ENCODE data around the gene DYNC1I2. TPM values are rescaled to one million over a fixed set of nuclear protein-coding genes. Genes with fewer than 3 reads are reported as not detected.

Gene DYNC1I2
- total and polyA plus RNA-seq, 2 of the 4 experiments (the other 2 are of a cell fraction): 110 to 114 TPM

DNA sequence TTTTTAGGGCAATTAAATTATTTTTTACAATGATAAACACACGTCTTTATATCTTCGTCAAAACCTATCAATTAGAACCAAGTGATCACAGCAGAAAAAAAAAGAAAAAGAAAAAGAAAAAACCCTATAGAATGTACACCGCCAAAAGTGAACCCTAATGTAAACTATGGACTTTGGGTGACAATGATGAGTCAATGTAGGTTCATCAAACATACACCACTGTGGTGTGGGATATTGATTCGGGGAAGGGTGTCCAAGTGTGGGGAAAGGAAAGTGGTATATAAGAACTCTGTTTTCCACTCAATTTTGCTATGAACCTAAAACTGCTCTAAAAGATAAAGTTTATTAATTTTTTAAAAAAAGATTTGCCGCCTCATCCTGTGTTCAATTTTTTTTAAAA is 85.1 kb downstream of the DYNC1I2 start:
- H2AFZ ChIP-seq (replicated peaks; ENCODE audit: low read length, poor library complexity): no peak overlapping the region
- no peak for ATAC-seq (ENCODE audit: low read depth)
- H3K4ac ChIP-seq (ENCODE audit: low read depth, low read length): no peak overlapping the region
- in situ Hi-C loops (cut with MboI; ENCODE audit: low sequenced_read_pairs): no loop called here
- H3K23ac ChIP-seq (ENCODE audit: low read depth, low read length): no peak overlapping the region
- no peak overlapping the region for H4K5ac ChIP-seq (ENCODE audit: low read depth, low read length)
- no peak overlapping the region for H4K8ac ChIP-seq (ENCODE audit: low read depth in 2 of 2, low read length in 2 of 2)
- H2AK9ac ChIP-seq (replicated peaks; ENCODE audit: low read depth, low read length, poor library complexity): no peak overlapping the region
- ChIA-PET CTCF (no interaction called here), POLR2A (ENCODE audit: unreplicated experiment) (interaction anchor here (0.5 kb wide), 1 partner anchor 16 kb away, joined by 12 read pairs; no protein-coding TSS in a partner anchor)
- H3K14ac ChIP-seq (replicated peaks; ENCODE audit: low read depth, low read length): no peak overlapping the region
- H3K56ac ChIP-seq (ENCODE audit: extremely low read depth, insufficient read depth, low read length): no peak overlapping the region
- no peaks in the 10 kb centered on the region for H3K9me1 ChIP-seq (ENCODE audit: insufficient read depth, low read length)
- no TSS peak for BruUV-seq (replicated peaks)
- no peak overlapping the region for H3K27ac ChIP-seq (ENCODE audit: insufficient read depth, low read length)
- H3K4me2 ChIP-seq (ENCODE audit: low read depth, low read length): no peak overlapping the region
- H3K4me3 ChIP-seq (ENCODE audit: insufficient read depth, low read depth, low read length): no peak overlapping the region
- intact Hi-C loops (cut with micrococcal nuclease): no loop called here
- H3K27me3 ChIP-seq (ENCODE audit: control insufficient read depth, insufficient read depth, low read length): no peaks in the 10 kb centered on the region
- no peak for DNase-seq
- no peaks in the 10 kb centered on the region for H4K20me1 ChIP-seq (ENCODE audit: insufficient read depth, low read length)
- peaks cover 3% of the 10 kb centered on the region; the same call in 1 of the 2 replicates for H3K36me3 ChIP-seq (ENCODE audit: control insufficient read depth, insufficient read depth, low read length)
- H2BK5ac ChIP-seq (ENCODE audit: low read depth, low read length, poor library complexity, severe bottlenecking): no peak overlapping the region
- no peak overlapping the region for H3K18ac ChIP-seq (ENCODE audit: low read depth, low read length)
- TF ChIP-seq, protein P1, sequence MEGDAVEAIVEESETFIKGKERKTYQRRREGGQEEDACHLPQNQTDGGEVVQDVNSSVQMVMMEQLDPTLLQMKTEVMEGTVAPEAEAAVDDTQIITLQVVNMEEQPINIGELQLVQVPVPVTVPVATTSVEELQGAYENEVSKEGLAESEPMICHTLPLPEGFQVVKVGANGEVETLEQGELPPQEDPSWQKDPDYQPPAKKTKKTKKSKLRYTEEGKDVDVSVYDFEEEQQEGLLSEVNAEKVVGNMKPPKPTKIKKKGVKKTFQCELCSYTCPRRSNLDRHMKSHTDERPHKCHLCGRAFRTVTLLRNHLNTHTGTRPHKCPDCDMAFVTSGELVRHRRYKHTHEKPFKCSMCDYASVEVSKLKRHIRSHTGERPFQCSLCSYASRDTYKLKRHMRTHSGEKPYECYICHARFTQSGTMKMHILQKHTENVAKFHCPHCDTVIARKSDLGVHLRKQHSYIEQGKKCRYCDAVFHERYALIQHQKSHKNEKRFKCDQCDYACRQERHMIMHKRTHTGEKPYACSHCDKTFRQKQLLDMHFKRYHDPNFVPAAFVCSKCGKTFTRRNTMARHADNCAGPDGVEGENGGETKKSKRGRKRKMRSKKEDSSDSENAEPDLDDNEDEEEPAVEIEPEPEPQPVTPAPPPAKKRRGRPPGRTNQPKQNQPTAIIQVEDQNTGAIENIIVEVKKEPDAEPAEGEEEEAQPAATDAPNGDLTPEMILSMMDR (conservative IDR thresholded peaks at IDR 0.05; ENCODE audit: low read depth, low read length): no peak
- TF ChIP-seq, protein P2, sequence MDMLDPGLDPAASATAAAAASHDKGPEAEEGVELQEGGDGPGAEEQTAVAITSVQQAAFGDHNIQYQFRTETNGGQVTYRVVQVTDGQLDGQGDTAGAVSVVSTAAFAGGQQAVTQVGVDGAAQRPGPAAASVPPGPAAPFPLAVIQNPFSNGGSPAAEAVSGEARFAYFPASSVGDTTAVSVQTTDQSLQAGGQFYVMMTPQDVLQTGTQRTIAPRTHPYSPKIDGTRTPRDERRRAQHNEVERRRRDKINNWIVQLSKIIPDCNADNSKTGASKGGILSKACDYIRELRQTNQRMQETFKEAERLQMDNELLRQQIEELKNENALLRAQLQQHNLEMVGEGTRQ (IDR thresholded peaks at IDR 0.05; ENCODE audit: low read depth, low read length): no peak
- TF ChIP-seq FOS (IDR thresholded peaks at IDR 0.05; ENCODE audit: low read depth, low read length) (no peak), RCOR1 (IDR thresholded peaks at IDR 0.05; ENCODE audit: insufficient replicate concordance, low read length) (no peak), SMC3 (IDR thresholded peaks at IDR 0.05; ENCODE audit: low read depth, low read length) (no peak), MAZ (IDR thresholded peaks at IDR 0.05; ENCODE audit: borderline replicate concordance, low read depth, low read length) (no peak)
- TF ChIP-seq, protein P3, sequence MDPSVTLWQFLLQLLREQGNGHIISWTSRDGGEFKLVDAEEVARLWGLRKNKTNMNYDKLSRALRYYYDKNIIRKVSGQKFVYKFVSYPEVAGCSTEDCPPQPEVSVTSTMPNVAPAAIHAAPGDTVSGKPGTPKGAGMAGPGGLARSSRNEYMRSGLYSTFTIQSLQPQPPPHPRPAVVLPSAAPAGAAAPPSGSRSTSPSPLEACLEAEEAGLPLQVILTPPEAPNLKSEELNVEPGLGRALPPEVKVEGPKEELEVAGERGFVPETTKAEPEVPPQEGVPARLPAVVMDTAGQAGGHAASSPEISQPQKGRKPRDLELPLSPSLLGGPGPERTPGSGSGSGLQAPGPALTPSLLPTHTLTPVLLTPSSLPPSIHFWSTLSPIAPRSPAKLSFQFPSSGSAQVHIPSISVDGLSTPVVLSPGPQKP (IDR thresholded peaks at IDR 0.05; ENCODE audit: borderline replicate concordance, low read depth, low read length): no peak
- WGBS, 2 experiments (ENCODE audit: extremely low coverage in 2 of 2, insufficient read length in 1 of 2): no CpG with 5 or more reads among the region's 5 CpGs
- dilution Hi-C loops (cut with HindIII; ENCODE audit: low sequenced_read_pairs, unreplicated experiment): no loop called here
- H3K79me1 ChIP-seq (ENCODE audit: low read depth in 1 of 2, low read length in 2 of 2): no peaks in the 10 kb centered on the region
- no peak overlapping the region for H2BK120ac ChIP-seq (ENCODE audit: low read depth, low read length)
- H3K4me1 ChIP-seq (ENCODE audit: control insufficient read depth, insufficient read depth, low read length): no peaks in the 10 kb centered on the region
- H3K9me3 ChIP-seq (ENCODE audit: control insufficient read depth, insufficient read depth, low read length): no peaks in the 10 kb centered on the region
- no peak overlapping the region for H3K9ac ChIP-seq (ENCODE audit: low read depth, low read length)
- no peak overlapping the region for H2BK15ac ChIP-seq (ENCODE audit: low read depth, low read length)
- no peak overlapping the region for H2AK5ac ChIP-seq (ENCODE audit: low read depth, low read length)
- no peak overlapping the region for H4K91ac ChIP-seq (ENCODE audit: insufficient read depth, low read depth, low read length)
- H2BK20ac ChIP-seq (ENCODE audit: low read depth, low read length): no peak overlapping the region
